ENCODE results near the gene GPC5.

The GPC5 gene

DNA sequence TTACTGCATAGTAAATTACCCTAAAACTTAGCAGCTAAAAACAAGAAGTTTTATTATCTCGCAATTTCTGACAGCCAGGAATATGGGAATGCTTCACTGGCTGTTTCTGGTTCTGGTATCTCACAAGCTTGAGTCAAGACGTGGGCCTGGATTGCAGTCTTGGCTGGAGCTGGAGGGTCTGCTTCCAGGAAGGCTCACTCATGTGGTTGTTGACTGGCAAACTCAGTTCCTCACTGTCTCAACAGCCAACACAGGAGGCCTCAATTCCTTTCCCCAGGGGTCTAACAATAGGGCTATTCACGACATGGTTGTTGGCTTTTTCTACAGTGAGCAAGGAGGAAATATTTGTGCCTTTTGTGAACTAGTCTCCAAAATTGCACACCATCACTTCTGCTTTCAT, 146.3 kb downstream of the GPC5 start:
- DNase-seq, result no peak

GRCh38 chr13:91546900-91547299, 148.5 kb downstream of the GPC5 start:
- DNase-seq, result no peak

- no peak for DNase-seq
These were observed 155.2 kb downstream of the GPC5 start for GRCh38 chr13:91553584-91553983.

- DNase-seq, result no peak
These were observed 155.7 kb downstream of the GPC5 start for GRCh38 chr13:91554101-91554500.

DNA sequence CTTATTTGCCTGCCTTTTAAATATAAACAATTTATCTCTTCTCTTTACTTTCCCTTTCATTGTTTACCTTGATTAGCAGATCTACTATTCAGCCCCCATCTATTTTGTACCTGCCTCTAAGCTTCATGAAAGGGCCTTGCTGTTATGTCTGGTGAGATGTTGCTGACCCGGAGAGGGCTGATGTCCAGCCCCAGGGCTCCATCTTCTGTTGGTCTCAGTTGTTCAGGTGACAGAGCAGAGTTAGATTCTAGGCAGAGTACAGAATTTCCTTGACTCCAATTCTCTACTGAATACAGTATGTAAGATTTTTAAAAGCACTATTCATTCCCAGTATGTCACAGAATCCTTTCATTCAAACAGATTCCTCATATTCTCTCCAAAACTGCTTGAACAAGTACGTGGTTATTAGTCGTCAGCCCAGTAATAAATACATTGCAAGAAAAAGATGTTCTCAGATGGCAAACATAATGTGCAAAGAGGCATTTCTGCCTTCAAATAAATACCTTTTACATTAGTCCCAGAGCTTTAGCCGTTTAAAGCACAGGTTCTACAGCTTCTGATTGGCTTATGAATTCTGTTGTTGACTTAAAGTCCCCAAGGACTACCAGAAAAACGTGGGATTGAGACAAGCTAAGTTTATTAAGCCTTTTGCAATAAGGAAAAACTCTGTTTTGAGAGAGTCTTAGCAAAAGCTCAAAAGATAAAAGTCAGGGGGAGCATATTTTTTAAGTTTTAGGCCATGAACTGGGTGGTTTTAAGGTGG, 159.1 kb downstream of the GPC5 start:
- no peak for DNase-seq

GRCh38 chr13:91563799-91564198, 165.4 kb downstream of the GPC5 start:
- DNase-seq, result no peak

GRCh38 chr13:91564396-91564795, 166.0 kb downstream of the GPC5 start:
- DNase-seq, result no peak

GRCh38 chr13:91565296-91565695, 166.9 kb downstream of the GPC5 start:
- no peak for DNase-seq

GRCh38 chr13:91567485-91568207, 169.2 kb downstream of the GPC5 start:
- DNase-seq, result no peak

DNA sequence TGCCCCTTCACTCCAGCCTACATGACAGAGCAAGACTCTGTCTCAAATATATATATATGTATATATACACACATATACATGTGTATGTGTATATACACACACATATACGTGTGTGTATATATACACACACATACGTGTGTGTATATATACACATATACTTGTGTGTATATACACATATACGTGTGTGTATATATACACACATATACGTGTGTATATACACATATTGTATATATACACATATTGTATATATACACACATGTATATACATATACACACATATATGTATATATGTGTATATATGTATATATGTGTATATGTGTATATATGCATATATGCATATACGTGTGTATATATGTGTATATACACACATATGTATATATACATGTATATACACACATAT, 173.3 kb downstream of the GPC5 start:
- no peak for DNase-seq

DNA sequence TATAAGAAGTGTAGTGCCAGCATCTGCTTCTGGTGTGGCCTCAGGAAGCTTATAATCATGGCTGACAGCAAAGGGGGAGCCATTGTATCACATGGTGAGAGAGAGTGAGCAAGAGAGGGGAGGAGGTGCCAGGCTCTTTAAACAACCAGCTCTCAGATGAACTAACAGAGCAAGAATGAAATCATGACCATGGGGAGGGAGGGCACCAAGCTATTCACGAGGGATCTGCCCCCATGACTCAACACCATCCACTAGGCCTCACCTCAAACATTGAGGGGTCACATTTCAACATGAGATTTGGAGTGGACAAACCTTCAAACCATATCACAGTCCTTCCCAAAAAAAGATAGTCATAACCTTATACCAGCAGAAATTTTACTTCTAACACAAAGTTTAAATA, 174.0 kb downstream of the GPC5 start:
- DNase-seq, result no peak

DNA sequence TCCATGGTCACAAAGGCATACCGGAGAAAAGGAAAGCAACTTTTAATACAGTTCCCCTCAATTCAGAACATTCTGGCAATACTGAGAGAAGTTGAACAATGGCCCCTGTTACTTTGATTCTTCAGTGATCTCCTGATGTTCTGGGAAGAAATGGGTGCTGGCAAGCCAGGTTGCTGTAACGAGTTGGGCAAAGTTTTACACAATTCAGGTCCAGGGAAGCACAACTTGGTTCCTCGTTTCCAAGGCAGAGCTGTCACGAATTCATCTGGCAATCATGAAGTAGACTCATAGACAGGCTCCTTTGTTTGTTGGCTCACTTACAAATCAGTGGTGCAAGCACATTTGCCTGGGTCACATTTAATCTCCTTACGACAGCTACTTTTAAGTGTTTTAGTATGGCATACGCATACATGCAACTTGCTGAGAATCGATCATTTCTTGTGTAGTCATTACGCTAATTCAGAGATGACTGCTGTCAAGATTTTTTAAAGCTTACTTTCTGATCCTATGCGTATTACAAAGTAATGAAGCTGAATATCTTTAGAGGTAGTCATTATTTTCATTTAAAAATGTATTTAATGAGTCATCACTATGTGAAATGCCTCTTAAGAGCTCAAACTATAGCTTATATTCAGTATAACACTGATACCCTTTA, 174.7 kb downstream of the GPC5 start:
- DNase-seq, result no peak

DNA sequence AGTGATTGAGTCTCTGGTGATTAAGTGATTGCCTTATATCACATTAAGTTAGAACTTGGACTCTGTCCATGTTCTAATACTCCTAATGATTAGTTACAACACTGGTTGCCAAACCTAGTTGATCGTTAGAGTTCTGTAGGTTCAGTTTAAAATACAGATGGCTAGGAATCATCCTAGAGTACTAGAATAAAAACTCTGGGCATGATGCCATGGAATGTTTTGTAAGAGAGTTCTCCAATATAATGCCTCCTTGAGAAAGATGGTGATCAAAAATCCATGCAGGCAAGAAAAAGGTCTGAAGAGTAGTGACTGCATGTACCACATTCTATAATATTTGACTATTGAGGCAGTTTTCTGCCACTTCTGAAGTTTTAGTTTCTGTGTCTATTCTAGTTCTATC, 176.3 kb downstream of the GPC5 start:
- peak; percentile 15 for DNase-seq

DNA sequence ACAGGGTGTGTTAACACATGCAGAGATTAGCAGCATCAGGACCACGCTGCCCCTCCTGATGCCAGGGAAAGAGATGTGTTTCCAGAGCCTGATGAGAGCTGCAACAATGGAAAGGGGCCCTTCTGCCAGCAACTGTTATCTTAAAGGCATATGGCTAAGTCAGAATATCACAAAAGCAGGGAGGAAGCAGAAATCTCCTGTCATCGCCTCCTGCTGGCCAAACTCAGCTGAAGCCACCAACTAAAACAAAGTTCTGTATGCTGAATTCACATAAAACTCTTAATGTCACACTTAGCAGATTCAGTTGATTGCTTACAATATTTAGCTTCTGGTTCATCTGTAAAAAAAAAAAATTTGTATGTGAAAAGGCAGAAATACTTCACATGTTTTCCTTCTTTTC, 178.2 kb downstream of the GPC5 start:
- no peak for DNase-seq

GRCh38 chr13:91579320-91579719, 180.9 kb downstream of the GPC5 start:
- no peak for DNase-seq

GRCh38 chr13:91580749-91581148, 182.3 kb downstream of the GPC5 start:
- no peak for DNase-seq

GRCh38 chr13:91586609-91587008, 188.2 kb downstream of the GPC5 start:
- DNase-seq, result no peak

DNA sequence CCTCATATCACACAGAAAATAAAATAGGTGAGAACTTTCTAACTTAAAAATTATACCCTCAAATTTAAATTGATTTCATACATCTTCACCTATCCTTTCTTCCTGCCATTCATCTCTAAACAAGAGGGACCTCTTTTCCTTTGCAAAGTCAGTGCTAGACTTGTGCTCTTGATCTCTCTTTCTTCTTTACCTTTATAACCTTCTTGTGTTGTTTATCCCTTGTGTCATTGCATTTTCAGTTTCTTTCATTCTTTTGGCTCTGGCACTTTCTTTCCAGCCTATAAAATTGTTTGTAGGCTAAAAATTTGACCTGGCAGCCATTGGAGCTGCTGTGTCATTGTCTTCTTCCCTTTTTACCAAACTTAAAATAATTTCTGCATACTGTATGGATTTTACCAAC, 190.1 kb downstream of the GPC5 start:
- DNase-seq, result no peak

GRCh38 chr13:91592056-91593014, 193.9 kb downstream of the GPC5 start:
- no peak for DNase-seq

- DNase-seq, result no peak
These were observed 195.0 kb downstream of the GPC5 start for GRCh38 chr13:91593456-91593855.

DNA sequence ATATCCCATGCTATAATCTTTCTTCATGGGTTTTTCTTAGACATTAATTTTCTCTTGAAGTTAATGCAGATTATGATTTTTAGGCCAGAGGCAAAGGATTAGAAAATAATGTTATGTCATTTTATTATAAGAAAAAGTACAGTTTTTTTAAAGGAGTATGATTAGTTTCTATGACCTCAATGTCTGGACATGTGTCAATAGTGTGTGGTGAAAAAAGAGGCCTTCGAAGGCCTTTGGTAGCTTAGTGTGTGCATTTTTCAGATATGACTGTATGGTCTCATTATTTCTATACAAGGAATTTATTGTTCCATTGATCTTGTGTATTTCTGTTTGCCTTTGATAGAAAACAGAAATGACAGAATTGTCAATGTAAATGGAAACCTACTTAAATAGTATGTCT, 195.6 kb downstream of the GPC5 start:
- no peak for DNase-seq

DNA sequence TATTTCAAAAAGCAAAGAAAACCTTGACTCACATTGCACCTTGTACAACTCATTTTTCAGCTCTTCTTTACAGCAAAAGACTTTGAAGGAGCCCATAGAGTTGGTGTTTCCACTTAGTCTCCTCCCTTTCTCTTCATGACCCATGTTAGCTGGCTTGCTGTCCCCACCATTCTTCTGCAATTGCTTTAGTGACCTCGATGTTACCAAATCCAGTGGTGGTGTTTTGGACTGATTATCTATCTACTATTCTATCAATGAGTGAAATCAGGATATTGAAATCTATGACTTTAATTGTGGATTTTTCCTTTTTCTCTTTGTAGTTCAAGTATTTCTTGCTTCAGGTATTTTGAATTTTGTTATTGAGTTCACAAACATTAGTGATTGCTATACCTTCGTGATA, 197.3 kb downstream of the GPC5 start:
- no peak for DNase-seq

DNA sequence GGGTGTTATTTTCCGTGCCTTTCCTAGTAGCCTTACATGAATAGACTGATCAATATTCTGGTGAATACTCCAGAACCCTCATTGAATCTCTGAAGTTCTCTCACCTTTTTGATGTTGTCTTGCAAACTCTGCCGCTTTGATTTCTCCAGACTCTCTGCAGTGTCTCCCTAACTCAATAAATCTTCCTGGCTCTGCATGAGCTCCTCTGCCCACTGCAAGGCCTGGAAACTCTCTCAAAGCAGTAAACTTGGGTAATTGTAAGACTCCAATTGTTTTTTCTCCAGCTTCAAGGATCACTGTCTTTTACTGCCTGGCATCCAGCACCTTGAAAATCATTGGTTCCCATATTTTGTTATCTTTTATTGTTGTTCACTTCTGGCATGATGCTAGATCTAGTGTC, 198.4 kb downstream of the GPC5 start:
- DNase-seq, result no peak
